ENCODE data around the gene CHST13.

GRCh38 chr3:126521122-126521891 is 2.6 kb upstream of the CHST13 start:
- TF ChIP-seq POLR2A (IDR thresholded peaks at IDR 0.05) (no peak), CTCF (IDR thresholded peaks at IDR 0.05) (no peak)
